ENCODE results near the gene PURB.
"Not testable (repeated sequence)": the region's sequence is repeated elsewhere in the genome, so short reads cannot be mapped to it uniquely, and the experiment has no call there.

PURB gene

GRCh38 chr7:44891791-44892190, 6.5 kb upstream of the PURB start:
- DNase-seq (ENCODE audit: low read depth in 1 of 2, low spot score in 1 of 2) = no peak

GRCh38 chr7:44891372-44891771, 6.0 kb upstream of the PURB start:
- DNase-seq (ENCODE audit: low read depth in 1 of 2, low spot score in 1 of 2) = no peak

- no peak for DNase-seq (ENCODE audit: low read depth in 1 of 2, low spot score in 1 of 2)
These were observed 3.9 kb upstream of the PURB start for GRCh38 chr7:44889086-44889781.

- DNase-seq (ENCODE audit: low read depth in 1 of 2, low spot score in 1 of 2) = no peak
These were observed 2.0 kb upstream of the PURB start for GRCh38 chr7:44887293-44887692.

GRCh38 chr7:44884621-44885393, 523 bp downstream of the PURB start:
- DNase-seq (ENCODE audit: low read depth in 1 of 2, low spot score in 1 of 2) = peak; percentile 17 to 18

GRCh38 chr7:44883961-44884620, 1.2 kb downstream of the PURB start:
- DNase-seq (ENCODE audit: low read depth in 1 of 2, low spot score in 1 of 2) = no peak

- DNase-seq (ENCODE audit: low read depth in 1 of 2, low spot score in 1 of 2) = no peak
These were observed 2.4 kb downstream of the PURB start for GRCh38 chr7:44882899-44883298.

- no peak for DNase-seq (ENCODE audit: low read depth in 1 of 2, low spot score in 1 of 2)
These were observed 3.7 kb downstream of the PURB start for GRCh38 chr7:44881610-44882009.

- DNase-seq (ENCODE audit: low read depth in 1 of 2, low spot score in 1 of 2) = no peak
These were observed 4.2 kb downstream of the PURB start for GRCh38 chr7:44881066-44881600.

GRCh38 chr7:44880317-44881018, 4.9 kb downstream of the PURB start:
- DNase-seq (ENCODE audit: low read depth in 1 of 2, low spot score in 1 of 2) = no peak

- DNase-seq (ENCODE audit: low read depth in 1 of 2, low spot score in 1 of 2) = no peak
These were observed 8.9 kb downstream of the PURB start for GRCh38 chr7:44876393-44876792.

- no peak for DNase-seq (ENCODE audit: low read depth in 1 of 2, low spot score in 1 of 2)
These were observed 10.1 kb downstream of the PURB start for GRCh38 chr7:44875241-44875640.

GRCh38 chr7:44872787-44873186, 12.5 kb downstream of the PURB start:
- DNase-seq (ENCODE audit: low read depth in 1 of 2, low spot score in 1 of 2) = no peak

GRCh38 chr7:44871918-44872317, 13.4 kb downstream of the PURB start:
- not testable (repeated sequence) for DNase-seq (ENCODE audit: low read depth in 1 of 2, low spot score in 1 of 2)

- DNase-seq (ENCODE audit: low read depth in 1 of 2, low spot score in 1 of 2) = not testable (repeated sequence)
These were observed 14.6 kb downstream of the PURB start for GRCh38 chr7:44870780-44871179.

- DNase-seq (ENCODE audit: low read depth in 1 of 2, low spot score in 1 of 2) = not testable (repeated sequence)
These were observed 15.0 kb downstream of the PURB start for GRCh38 chr7:44870336-44870735.

- DNase-seq (ENCODE audit: low read depth in 1 of 2, low spot score in 1 of 2) = no peak
These were observed 18.0 kb downstream of the PURB start for GRCh38 chr7:44867073-44867995.

GRCh38 chr7:44861949-44862348, 23.4 kb downstream of the PURB start:
- not testable (repeated sequence) for DNase-seq (ENCODE audit: low read depth in 1 of 2, low spot score in 1 of 2)

GRCh38 chr7:44858161-44858560, 27.2 kb downstream of the PURB start:
- DNase-seq (ENCODE audit: low read depth in 1 of 2, low spot score in 1 of 2) = no peak
